HG02973 (cell line): ENCODE data around the gene WASF2.

Experiments used
- ATAC-seq: cut with Tn5 transposase; IDR thresholded peaks from one replicate; pipeline ENCODE4 v1.9.1; 2021; ENCODE audit warnings: moderate library complexity; ENCODE audit not compliant: unreplicated experiment

The WASF2 gene

GRCh38 chr1:27363766-27364695, 125.9 kb downstream of the WASF2 start:
- ATAC-seq, result no peak

DNA sequence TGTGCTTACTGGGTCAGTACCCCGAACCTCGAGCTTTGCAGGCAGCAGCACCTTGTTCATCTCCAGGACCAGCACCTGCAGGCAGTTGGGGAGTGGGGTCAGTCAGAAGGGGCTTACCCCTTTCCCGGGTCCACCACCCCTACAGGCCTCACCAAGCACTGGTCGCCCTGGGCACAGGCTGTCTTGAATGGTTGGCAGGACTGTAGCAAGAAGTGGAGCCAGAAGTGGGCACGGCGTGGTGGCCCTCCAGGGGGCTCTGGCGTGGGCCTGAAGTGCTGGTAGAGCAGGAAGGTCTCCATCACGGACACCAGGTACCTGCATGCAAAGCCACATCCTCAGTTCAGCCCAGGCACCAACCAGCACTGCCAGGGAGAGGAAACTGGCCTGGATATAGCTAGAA, 128.4 kb downstream of the WASF2 start:
- ATAC-seq, result no peak

DNA sequence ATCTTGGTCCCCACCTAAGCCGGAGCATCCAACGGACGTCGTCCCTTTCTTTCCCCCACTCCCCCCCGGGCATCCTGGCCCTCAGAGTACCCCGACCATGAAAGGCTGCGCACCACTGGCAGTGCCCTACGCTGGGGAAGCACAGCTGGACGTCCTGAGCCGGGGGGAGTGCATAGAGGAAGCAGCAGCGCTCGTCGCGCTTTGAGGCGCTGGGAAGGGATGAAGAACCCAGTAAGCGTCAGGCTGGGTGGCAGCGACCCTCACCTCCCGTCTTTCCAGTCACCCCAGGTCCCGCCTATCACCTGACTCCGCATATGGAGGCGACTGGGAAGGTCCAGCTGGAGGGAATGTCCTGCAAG, 128.9 kb downstream of the WASF2 start:
- no peak for ATAC-seq

DNA sequence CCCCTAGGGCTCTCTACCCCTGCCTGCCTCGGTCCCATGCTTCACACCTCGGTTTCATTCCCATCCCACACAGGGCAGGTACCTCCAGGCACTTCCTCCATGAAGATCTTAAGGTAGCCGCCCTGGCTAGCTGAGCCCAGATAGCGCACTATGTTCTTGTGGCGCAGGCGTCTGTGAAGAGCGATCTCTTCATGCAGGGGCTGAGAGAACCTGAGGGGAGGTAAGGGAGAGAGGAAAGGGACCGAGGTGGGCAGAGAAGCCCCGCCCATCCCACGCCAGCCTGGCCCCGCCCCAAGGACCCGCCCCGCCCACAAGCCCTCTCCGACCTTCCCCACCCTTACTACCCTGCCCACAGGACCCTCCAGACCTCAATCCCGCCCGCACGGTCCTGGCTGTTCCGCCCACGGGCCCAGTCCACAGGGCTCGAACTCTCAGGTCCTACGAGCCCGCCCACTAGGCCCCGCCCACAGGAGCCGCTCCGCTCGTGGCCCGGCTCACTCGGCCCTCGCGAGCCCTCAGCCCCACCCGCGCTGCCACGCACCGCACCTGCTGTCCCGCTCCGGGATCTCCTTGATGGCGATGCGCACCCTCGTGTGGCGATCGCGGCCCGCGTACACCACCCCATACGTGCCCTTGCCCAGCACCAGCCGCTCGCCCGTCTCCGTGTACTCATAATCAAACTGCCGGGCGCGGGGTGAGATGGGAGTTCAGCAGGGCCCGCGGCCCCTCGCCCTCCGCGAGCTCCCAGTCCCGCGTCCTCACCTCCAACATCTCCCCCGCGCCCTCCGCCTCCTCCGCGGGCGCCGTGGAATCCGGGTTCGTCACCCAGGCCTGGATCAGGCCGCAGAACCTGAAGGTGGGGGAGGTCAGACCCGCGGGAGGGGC, 129.6 kb downstream of the WASF2 start:
- ATAC-seq, result no peak

- no peak for ATAC-seq
Observed at GRCh38 chr1:27359822-27360158, 130.2 kb downstream of the WASF2 start.

GRCh38 chr1:27358928-27359313, 131.0 kb downstream of the WASF2 start:
- no peak for ATAC-seq

DNA sequence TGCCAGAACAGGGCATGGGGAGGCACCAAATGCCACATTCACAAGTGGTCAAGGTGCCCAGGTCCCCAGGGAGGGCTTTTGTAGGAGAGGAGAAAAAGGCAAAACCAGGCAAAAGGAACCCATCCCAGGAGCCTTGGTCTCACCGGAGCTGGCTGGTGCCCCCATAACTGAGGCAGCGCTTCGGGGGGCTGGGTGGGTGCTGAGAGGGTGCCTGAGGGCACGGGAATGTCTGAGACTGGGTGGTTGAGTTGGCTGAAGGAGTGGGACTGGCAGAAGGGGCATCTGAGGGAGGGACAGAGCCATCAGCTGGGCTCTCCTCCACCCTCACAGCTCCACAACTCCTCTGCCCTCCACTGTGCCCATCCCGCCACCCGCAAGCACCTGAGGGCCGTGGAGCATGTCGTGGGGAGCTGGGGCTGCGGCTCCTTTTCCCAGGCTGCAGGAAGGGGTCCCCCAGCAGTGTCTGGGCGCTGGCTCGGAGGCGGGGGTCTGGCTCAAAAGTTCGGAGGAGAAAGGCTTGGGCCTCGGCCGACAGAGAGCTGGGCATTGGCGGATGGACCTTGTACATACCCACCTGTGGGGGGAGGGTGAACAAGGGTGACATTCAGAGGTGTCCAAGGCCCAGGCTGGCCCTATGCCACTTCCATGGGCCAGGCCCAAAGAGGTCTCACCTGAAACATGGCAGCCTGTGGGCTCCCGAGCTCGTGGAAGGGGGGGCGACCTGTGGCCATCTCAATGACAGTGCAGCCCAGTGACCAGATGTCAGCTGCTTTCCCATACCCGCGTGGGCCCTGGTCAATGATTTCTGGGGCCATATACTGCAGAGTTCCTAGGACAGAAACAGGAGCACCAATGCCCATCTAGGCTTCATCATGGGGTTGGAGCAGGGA, 131.7 kb downstream of the WASF2 start:
- ATAC-seq, result no peak

GRCh38 chr1:27357281-27358037, 132.5 kb downstream of the WASF2 start:
- ATAC-seq, result no peak

DNA sequence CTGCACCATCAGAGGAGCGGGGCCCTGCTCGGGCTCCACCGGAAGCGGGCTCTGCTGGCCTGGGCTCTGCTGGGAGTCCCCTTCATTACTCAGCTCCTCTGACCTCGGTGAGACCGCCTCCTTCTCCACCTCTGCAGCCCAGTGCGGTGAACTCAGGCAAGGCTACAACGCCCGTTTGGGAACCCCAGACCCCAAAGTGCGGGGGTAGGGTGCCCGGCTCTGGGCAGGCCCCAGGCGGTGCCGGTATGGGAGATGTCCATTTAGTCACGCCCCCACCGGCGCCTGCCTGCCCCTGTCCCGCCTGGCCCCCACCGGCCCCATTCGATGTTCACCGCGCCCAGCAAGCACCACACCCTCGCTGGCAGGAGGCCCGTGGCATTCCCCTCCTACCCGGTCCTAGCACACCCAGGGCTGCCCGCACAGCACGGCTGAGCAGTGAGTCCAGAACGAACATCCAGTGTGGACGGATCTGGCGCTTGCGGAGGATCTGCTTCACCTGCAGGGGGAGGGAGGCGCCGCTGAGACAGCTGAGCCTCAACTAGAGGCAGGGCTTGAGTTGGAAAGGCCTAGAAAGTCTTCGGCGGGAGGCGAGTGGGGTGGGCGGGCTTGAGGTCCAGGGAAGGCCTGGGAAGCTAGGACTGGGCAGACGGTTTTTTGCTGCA, 133.2 kb downstream of the WASF2 start:
- ATAC-seq, result no peak

- no peak for ATAC-seq
Observed at GRCh38 chr1:27356277-27356618, 133.7 kb downstream of the WASF2 start.

GRCh38 chr1:27355683-27356082, 134.3 kb downstream of the WASF2 start:
- ATAC-seq, result no peak
